ENCODE results near the gene GRHL1. TPM values are rescaled to one million over a fixed set of nuclear protein-coding genes. Genes with fewer than 3 reads are reported as not detected.

GRHL1 gene
- total and polyA plus RNA-seq, 7 experiments from 2014 or later, result 0.19 to 1.3 (median 0.48) TPM; not detected in 1

- Histone ChIP-seq H3K4me3 (ENCODE audit: low read length) (no peak overlapping the region), H3K36me3 (ENCODE audit: control insufficient read depth in 2 of 3, insufficient read depth in 3 of 3, low read length in 3 of 3) (peaks cover 0 to 14% (median 0%) of the 10 kb centered on the region in 3 experiments), H3K27ac (ENCODE audit: low read depth, low read length) (no peak overlapping the region), H3K27me3 (ENCODE audit: control insufficient read depth in 2 of 2, insufficient read depth in 2 of 2, low read length in 2 of 2) (no peaks in the 10 kb centered on the region), H3K4me1 (ENCODE audit: control insufficient read depth in 2 of 2, insufficient read depth in 2 of 2, low read length in 2 of 2) (peaks cover 6% of the 10 kb centered on the region in 2 donors), H3K9me3 (ENCODE audit: control insufficient read depth in 2 of 3, low read length in 3 of 3) (no peaks in the 10 kb centered on the region)
- H3K4me1 Mint-ChIP-seq, result peaks cover 10 to 35% (median 27%) of the 10 kb centered on the region in 7 donors
- peaks cover 0 to 10% (median 0%) of the 10 kb centered on the region in 5 donors for H3K27me3 Mint-ChIP-seq
- POLR2A ChIA-PET, result interaction anchor here (0.8 to 3.3 kb wide), 2 partner anchors 63 to 82 kb away, joined by 4 to 9 read pairs; no protein-coding TSS in a partner anchor
- CTCF ChIA-PET, result interaction anchor here (0.7 to 9.8 kb wide), 10 partner anchors 11 to 255 kb away, joined by 3 to 153 read pairs (median 4); no protein-coding TSS in a partner anchor
- intact Hi-C loops (cut with micrococcal nuclease), result loop anchor here in 1 of 2 donors (10.0 kb wide), 1 partner anchor 768 kb away; the partner anchor contains the start of gene PDIA6
- peak overlapping the region in 1 of 10 donors; percentile 9 for H3K4me3 Mint-ChIP-seq
- H3K9me3 Mint-ChIP-seq, result peaks cover 0 to 2% (median 0%) of the 10 kb centered on the region in 11 donors
- peak overlapping the region in 3 of 9 donors; percentile 24 to 80 (median 62) for H3K27ac Mint-ChIP-seq
- no peak for DNase-seq
- peaks cover under 1 to 11% (median 9%) of the 10 kb centered on the region in 5 donors for H3K36me3 Mint-ChIP-seq
- no peak for ATAC-seq
Measured at GRCh38 chr2:10046931-10047330, 95.4 kb downstream of the GRHL1 start.

- peaks cover 0 to 21% (median 0%) of the 10 kb centered on the region in 3 experiments for H3K36me3 ChIP-seq (ENCODE audit: control insufficient read depth in 2 of 3, insufficient read depth in 3 of 3, low read length in 3 of 3)
- no peak overlapping the region for H3K4me3 ChIP-seq (ENCODE audit: low read length)
- Mint-ChIP-seq H3K27me3 (peaks cover 0 to under 1% (median 0%) of the 10 kb centered on the region in 5 donors), H3K36me3 (peaks cover 6 to 15% (median 10%) of the 10 kb centered on the region in 5 donors), H3K9me3 (peaks cover 0 to 2% (median 0%) of the 10 kb centered on the region in 11 donors), H3K4me1 (peaks cover 7 to 29% (median 20%) of the 10 kb centered on the region in 7 donors), H3K4me3 (peak overlapping the region in 1 of 10 donors; percentile 9), H3K27ac (peak overlapping the region in 1 of 9 donors; percentile 54)
- CTCF ChIA-PET, result interaction anchor here (0.6 to 9.8 kb wide), 14 partner anchors 10 to 591 kb away, joined by 3 to 153 read pairs (median 4); no protein-coding TSS in a partner anchor
- H3K4me1 ChIP-seq (ENCODE audit: control insufficient read depth in 2 of 2, insufficient read depth in 2 of 2, low read length in 2 of 2), result peaks cover 6% of the 10 kb centered on the region in 2 donors
- no peak overlapping the region for H3K27ac ChIP-seq (ENCODE audit: low read depth, low read length)
- POLR2A ChIA-PET, result interaction anchor here (1.4 to 3.3 kb wide), 2 partner anchors 64 to 233 kb away, joined by 3 to 9 read pairs; no protein-coding TSS in a partner anchor
- DNase-seq (no peak), ATAC-seq (no peak)
- no peaks in the 10 kb centered on the region for H3K9me3 ChIP-seq (ENCODE audit: control insufficient read depth in 2 of 3, low read length in 3 of 3)
- intact Hi-C loops (cut with micrococcal nuclease), result loop anchor here (1.0 to 10.0 kb wide), 5 partner anchors 64 to 905 kb away; partner anchors contain the start of gene PDIA6 (in 1 of the 2)
- H3K27me3 ChIP-seq (ENCODE audit: control insufficient read depth in 2 of 2, insufficient read depth in 2 of 2, low read length in 2 of 2), result no peaks in the 10 kb centered on the region
Measured at GRCh38 chr2:10047616-10048500, 96.4 kb downstream of the GRHL1 start.

GRCh38 chr2:10048501-10049171 lies 97.1 kb downstream of the GRHL1 start:
- peak overlapping the region in 2 of 9 donors; percentile 13 to 54 for H3K27ac Mint-ChIP-seq
- ChIA-PET CTCF (interaction anchor here (0.6 to 9.8 kb wide), 16 partner anchors 12 to 590 kb away, joined by 3 to 153 read pairs (median 4); no protein-coding TSS in a partner anchor), POLR2A (interaction anchor here (1.4 to 3.3 kb wide), 2 partner anchors 64 to 234 kb away, joined by 3 to 9 read pairs; no protein-coding TSS in a partner anchor)
- H3K4me1 Mint-ChIP-seq, result peaks cover 6 to 28% (median 19%) of the 10 kb centered on the region in 7 donors
- Histone ChIP-seq H3K9me3 (ENCODE audit: control insufficient read depth in 2 of 3, low read length in 3 of 3) (no peaks in the 10 kb centered on the region), H3K36me3 (ENCODE audit: control insufficient read depth in 2 of 3, insufficient read depth in 3 of 3, low read length in 3 of 3) (peaks cover 0 to 26% (median 2%) of the 10 kb centered on the region in 3 experiments), H3K4me3 (ENCODE audit: low read length) (no peak overlapping the region), H3K4me1 (ENCODE audit: control insufficient read depth in 2 of 2, insufficient read depth in 2 of 2, low read length in 2 of 2) (peaks cover 6% of the 10 kb centered on the region in 2 donors), H3K27ac (ENCODE audit: low read depth, low read length) (no peak overlapping the region), H3K27me3 (ENCODE audit: control insufficient read depth in 2 of 2, insufficient read depth in 2 of 2, low read length in 2 of 2) (no peaks in the 10 kb centered on the region)
- no peaks in the 10 kb centered on the region for H3K27me3 Mint-ChIP-seq
- H3K4me3 Mint-ChIP-seq, result no peak overlapping the region
- DNase-seq, result peak in 7 of 9 donors; percentile 41 to 67 (median 62)
- intact Hi-C loops (cut with micrococcal nuclease), result loop anchor here (1.0 to 10.0 kb wide), 5 partner anchors 64 to 906 kb away; partner anchors contain the start of gene PDIA6 (in 1 of the 2)
- H3K36me3 Mint-ChIP-seq, result peaks cover 9 to 18% (median 13%) of the 10 kb centered on the region in 5 donors
- H3K9me3 Mint-ChIP-seq, result peaks cover 0 to 2% (median 0%) of the 10 kb centered on the region in 11 donors
- ATAC-seq, result no peak

Other genes with a start within 250 kb of the GRHL1 start
- gene TAF1B, start 108.2 kb upstream of the GRHL1 start, total RNA-seq, result 10 to 100 TPM in 4 of 5 experiments, 1 to 10 TPM in 1; 9.2 to 28.2 (median 20.9) TPM
- 1 to 10 TPM; 7.2 to 8.6 TPM for gene TAF1B, start 108.2 kb upstream of the GRHL1 start, polyA plus RNA-seq
- gene KLF11, start 91.9 kb downstream of the GRHL1 start, total RNA-seq, result 10 to 100 TPM in 2 of 5 experiments, 1 to 10 TPM in 3; 2.7 to 48.6 (median 6.8) TPM
- gene KLF11, start 91.9 kb downstream of the GRHL1 start, polyA plus RNA-seq, result 1 to 10 TPM; 1.3 to 1.7 TPM
- gene CYS1, start 128.7 kb downstream of the GRHL1 start, total RNA-seq, result 1 to 10 TPM in 1 of 5 experiments, not detected in 4; 1.3 TPM
- gene CYS1, start 128.7 kb downstream of the GRHL1 start, polyA plus RNA-seq, result not detected
- 100 to 1,000 TPM in 1 of 5 experiments, 1 to 10 TPM in 1, under 1 TPM in 3; 0.13 to 330 (median 0.51) TPM for gene RRM2, start 171.0 kb downstream of the GRHL1 start, total RNA-seq
- gene RRM2, start 171.0 kb downstream of the GRHL1 start, polyA plus RNA-seq, result not detected

All from naive thymus-derived CD4-positive, alpha-beta T cell (primary cell).